ENCODE results near the gene SDR42E1. TPM values are rescaled to one million over a fixed set of nuclear protein-coding genes. Genes with fewer than 3 reads are reported as not detected.

The SDR42E1 gene
- total and polyA plus RNA-seq, 10 of the 15 experiments (the other 5 are each of a cell fraction or from before 2014, with no cell fraction given): 1.4 to 5.5 (median 2.3) TPM

- H3K36me3 ChIP-seq (ENCODE audit: control insufficient read depth in 2 of 2, insufficient read depth in 2 of 2, low read length in 1 of 2): no peaks in the 10 kb centered on the region
- CTCF ChIA-PET: no interaction called here
- ATAC-seq (no peak), DNase-seq (ENCODE audit: low read depth, low spot score) (no peak), FAIRE-seq (no peak)
- H2AFZ ChIP-seq (ENCODE audit: control insufficient read depth, low read depth, low read length): no peak overlapping the region
- H3K4me1 ChIP-seq (ENCODE audit: control insufficient read depth, insufficient read depth, low read length): no peaks in the 10 kb centered on the region
- no peaks in the 10 kb centered on the region for H4K20me1 ChIP-seq (ENCODE audit: control insufficient read depth, insufficient read depth)
- BruUV-seq (replicated peaks): no TSS peak
- in situ Hi-C loops (cut with MboI): no loop called here
- H3K4me3 ChIP-seq: no peak overlapping the region
- H3K4me2 ChIP-seq (ENCODE audit: control insufficient read depth, insufficient read depth): no peak overlapping the region
- H3K27ac ChIP-seq (ENCODE audit: control insufficient read depth, insufficient read depth): no peak overlapping the region
- no peaks in the 10 kb centered on the region for H3K27me3 ChIP-seq (replicated peaks in 1 of 2; ENCODE audit: control insufficient read depth in 2 of 2, insufficient read depth in 2 of 2, low read length in 1 of 2)
- H3K9ac ChIP-seq (ENCODE audit: control insufficient read depth, insufficient read depth, low read length): no peak overlapping the region
- no peaks in the 10 kb centered on the region for H3K79me2 ChIP-seq (ENCODE audit: control insufficient read depth, insufficient read depth, low read length)
- intact Hi-C loops (cut with micrococcal nuclease; ENCODE audit: unreplicated experiment): no loop called here
- SMC1A ChIA-PET (ENCODE audit: uncharacterized antibody, unreplicated experiment): interaction anchor here (0.7 kb wide), 1 partner anchor 74 kb away, joined by 3 read pairs; no protein-coding TSS in a partner anchor
- POLR2A ChIA-PET: no interaction called here
- TF ChIP-seq SREBF2 (IDR thresholded peaks at IDR 0.05; ENCODE audit: low read length): no peak
- TF ChIP-seq ZNF622 (IDR thresholded peaks at IDR 0.05): no peak
- TF ChIP-seq REST (IDR thresholded peaks at IDR 0.05; ENCODE audit: low read depth, low read length): no peak
- TF ChIP-seq E2F4 (IDR thresholded peaks at IDR 0.05; ENCODE audit: low read depth, low read length): no peak
- no peak for TF ChIP-seq NKRF (conservative IDR thresholded peaks at IDR 0.05)
- no peak for TF ChIP-seq EGR1 (IDR thresholded peaks at IDR 0.05; ENCODE audit: borderline replicate concordance in 1 of 2, low read depth in 2 of 2, low read length in 2 of 2)
- peaks cover 4% of the 10 kb centered on the region; the same call in 1 of the 3 replicates for H3K9me3 ChIP-seq (replicated peaks; ENCODE audit: control insufficient read depth, insufficient read depth, low read length)
- 32% methylated on average over 2 of the region's 2 CpGs for WGBS (ENCODE audit: insufficient coverage, insufficient replicate concordance, low lambda C conversion rate, missing lambda C conversion rate)
- RAD21 ChIA-PET (ENCODE audit: unreplicated experiment): no interaction called here
Observed at GRCh38 chr16:81973737-81974136, 37.5 kb downstream of the SDR42E1 start.
